Activated T-helper 2 cell treated with anti-CD3 and anti-CD28 coated beads, Interferon-gamma antibody, Interleukin-2, Interleukin-4, amounts not matched to agents 10 μg/mL and 5 μg/mL and 100 μg/mL, durations not matched to agents 14 hours and 24 hours and 36 hours (primary cell): ENCODE data around the gene EFR3B. TPM values are rescaled to one million over a fixed set of nuclear protein-coding genes. Genes with fewer than 3 reads are reported as not detected.
"Not testable (repeated sequence)": the region's sequence is repeated elsewhere in the genome, so short reads cannot be mapped to it uniquely, and the experiment has no call there.

ENCODE experiments used
- DNase-seq: peaks from one replicate; pipeline ENCODE4 v3.0.0; 2021; ENCODE audit warnings: low spot score
- H3K27ac Mint-ChIP-seq: one replicate; pipeline ENCODE4 v1.8.0; 2021; ENCODE audit warnings: mixed read lengths
- H3K27me3 Mint-ChIP-seq: one replicate; pipeline ENCODE4 v1.8.0; 2021; ENCODE audit warnings: low read depth, mixed read lengths
- H3K36me3 Mint-ChIP-seq: one replicate; pipeline ENCODE4 v1.8.0; 2021; ENCODE audit warnings: low read depth, mixed read lengths
- H3K4me1 Mint-ChIP-seq: one replicate; pipeline ENCODE4 v1.8.0; 2021; ENCODE audit warnings: low read depth, mixed read lengths
- H3K4me3 Mint-ChIP-seq: one replicate; pipeline ENCODE4 v1.8.0; 2021; ENCODE audit warnings: low read depth, mild to moderate bottlenecking, moderate library complexity, mixed read lengths
- H3K9me3 Mint-ChIP-seq: one replicate; pipeline ENCODE4 v1.8.0; 2021; ENCODE audit warnings: mixed read lengths
- intact Hi-C: fragments of 100-400 bp; cut with micrococcal nuclease; formaldehyde crosslinking; loops from one replicate; pipeline ENCODE4 v1.15.1; 2023
- total RNA-seq: library from RNA; stranded (reverse); gene quantifications from 2 replicates; pipeline ENCODE4 v1.2.3, GENCODE V29; 2022

Gene EFR3B
- total RNA-seq, 1 donor from 2014 or later: 0.46 TPM

DNA sequence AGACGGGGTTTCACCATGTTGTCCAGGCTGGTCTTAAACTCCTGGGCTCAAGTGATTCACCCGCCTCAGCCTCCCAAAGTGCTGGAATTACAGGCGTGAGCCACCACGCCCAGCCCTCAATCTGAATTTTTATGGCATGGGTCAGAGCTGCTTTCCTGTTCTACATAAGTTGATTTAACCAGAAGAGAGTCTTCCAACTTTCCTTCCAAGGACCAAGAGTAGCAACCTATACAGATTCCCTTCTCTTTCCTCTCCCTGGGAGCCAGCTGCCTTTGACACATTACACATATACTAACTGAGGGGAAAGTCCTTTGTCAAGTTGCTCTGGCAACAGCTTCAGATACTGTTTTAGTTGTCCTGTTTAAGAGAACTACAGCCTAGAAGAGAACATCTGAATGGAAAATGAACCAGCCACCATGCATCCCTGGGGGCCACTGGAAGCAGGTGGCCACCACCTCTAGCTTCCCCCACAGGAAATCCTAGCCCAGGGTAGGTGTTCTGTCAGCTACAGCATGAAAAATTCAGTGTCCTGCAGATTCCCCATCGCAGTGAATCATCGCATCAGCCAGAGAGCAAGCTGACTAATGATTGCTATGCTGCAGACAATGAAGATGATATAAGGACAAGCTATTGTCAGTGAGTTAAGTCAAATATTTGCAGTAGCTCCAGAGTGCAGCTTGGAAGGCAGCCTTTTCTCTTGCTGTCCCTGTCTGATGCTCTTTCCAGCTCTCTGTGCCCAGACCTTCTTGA, 63.6 kb downstream of the EFR3B start:
- H3K4me1 Mint-ChIP-seq: no peaks in the 10 kb centered on the region
- peaks cover 2% of the 10 kb centered on the region for H3K27me3 Mint-ChIP-seq
- H3K4me3 Mint-ChIP-seq: no peak overlapping the region
- intact Hi-C loops: no loop called here
- no peak for DNase-seq
- H3K9me3 Mint-ChIP-seq: peaks cover 8% of the 10 kb centered on the region
- H3K36me3 Mint-ChIP-seq: no peaks in the 10 kb centered on the region
- no peak overlapping the region for H3K27ac Mint-ChIP-seq

DNA sequence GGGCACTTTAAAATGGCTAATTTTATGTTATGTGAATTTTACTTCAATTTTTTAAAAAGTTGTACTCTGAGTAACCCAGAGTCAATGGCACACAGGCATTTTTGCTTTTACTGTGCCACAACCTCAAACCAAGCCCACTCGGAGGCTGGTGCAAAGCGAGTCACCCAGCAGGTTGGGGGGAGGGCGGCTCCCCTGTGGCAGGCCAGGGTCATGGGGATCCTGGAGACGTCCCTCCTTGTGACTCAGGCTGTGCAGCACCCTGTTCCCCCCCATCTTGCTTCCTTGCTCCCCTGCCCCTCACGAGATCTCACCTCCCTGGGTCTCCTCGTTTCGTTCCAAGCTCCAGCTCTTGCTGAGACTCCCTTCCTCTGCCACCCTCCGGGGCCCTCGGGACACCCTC, 67.9 kb downstream of the EFR3B start:
- peaks cover 2% of the 10 kb centered on the region for H3K27me3 Mint-ChIP-seq

DNA sequence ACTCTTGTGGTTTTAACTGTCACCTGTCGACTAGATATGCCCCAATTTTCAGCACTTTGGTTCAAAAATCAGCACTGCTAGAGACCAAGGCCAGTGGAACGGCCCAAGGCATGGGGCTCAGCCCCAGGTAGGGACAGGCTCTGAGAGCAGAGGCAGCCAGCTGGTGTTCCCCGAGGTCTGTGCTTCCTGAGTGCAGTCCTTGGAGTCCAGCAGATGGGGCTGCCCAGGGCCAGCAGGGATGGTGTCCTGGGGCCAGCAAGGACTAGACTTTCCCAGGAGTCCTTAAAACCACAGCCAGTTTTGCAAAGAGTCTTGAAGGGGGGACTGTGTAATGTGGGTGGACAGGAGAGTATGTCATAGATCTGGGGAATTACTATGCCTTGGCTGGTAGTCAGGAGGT, 70.2 kb downstream of the EFR3B start:
- no peaks in the 10 kb centered on the region for H3K36me3 Mint-ChIP-seq
- H3K9me3 Mint-ChIP-seq: no peaks in the 10 kb centered on the region
- H3K27ac Mint-ChIP-seq: no peak overlapping the region
- intact Hi-C loops: no loop called here
- H3K4me3 Mint-ChIP-seq: no peak overlapping the region
- peaks cover 2% of the 10 kb centered on the region for H3K27me3 Mint-ChIP-seq
- no peak for DNase-seq
- H3K4me1 Mint-ChIP-seq: no peaks in the 10 kb centered on the region

More for the DNA sequence above, 67.9 kb downstream of the EFR3B start:
- intact Hi-C loops: no loop called here
- H3K36me3 Mint-ChIP-seq: no peaks in the 10 kb centered on the region
- no peaks in the 10 kb centered on the region for H3K9me3 Mint-ChIP-seq
- no peaks in the 10 kb centered on the region for H3K4me1 Mint-ChIP-seq
- H3K4me3 Mint-ChIP-seq: no peak overlapping the region
- no peak for DNase-seq
- H3K27ac Mint-ChIP-seq: no peak overlapping the region

DNA sequence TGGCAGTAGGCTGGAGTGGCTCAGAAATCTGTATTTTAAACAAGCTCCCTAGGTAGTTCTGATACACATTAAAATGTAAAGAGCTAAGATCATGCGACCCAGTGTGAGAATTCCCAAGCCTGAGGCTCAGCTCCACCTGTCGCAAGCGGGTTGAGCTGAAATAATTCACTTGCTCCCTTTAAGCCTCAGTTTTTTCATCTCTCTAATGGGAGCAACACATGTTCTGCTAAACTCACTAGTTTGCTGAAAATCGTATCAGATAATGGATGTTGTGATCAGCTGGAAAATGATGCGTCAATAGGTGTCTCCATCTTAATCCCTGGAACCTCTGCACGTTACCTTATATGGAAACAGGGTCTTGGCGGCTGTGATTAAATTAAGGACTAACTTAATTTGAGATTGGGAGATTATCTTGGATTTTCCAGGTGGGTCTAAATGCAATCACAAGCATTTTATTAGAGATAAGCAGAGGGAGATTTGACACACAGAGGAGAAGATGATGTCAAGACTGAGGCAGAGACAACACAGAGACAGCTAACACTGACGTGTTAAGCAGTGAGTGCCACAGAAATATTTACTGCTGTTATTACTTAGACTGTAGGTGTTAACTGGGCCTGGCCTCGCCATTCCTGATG, 73.5 kb downstream of the EFR3B start:
- intact Hi-C loops: no loop called here
- no peaks in the 10 kb centered on the region for H3K4me1 Mint-ChIP-seq
- no peak overlapping the region for H3K27ac Mint-ChIP-seq
- H3K36me3 Mint-ChIP-seq: no peaks in the 10 kb centered on the region
- peaks cover 2% of the 10 kb centered on the region for H3K27me3 Mint-ChIP-seq
- no peak overlapping the region for H3K4me3 Mint-ChIP-seq
- no peaks in the 10 kb centered on the region for H3K9me3 Mint-ChIP-seq
- no peak for DNase-seq

DNA sequence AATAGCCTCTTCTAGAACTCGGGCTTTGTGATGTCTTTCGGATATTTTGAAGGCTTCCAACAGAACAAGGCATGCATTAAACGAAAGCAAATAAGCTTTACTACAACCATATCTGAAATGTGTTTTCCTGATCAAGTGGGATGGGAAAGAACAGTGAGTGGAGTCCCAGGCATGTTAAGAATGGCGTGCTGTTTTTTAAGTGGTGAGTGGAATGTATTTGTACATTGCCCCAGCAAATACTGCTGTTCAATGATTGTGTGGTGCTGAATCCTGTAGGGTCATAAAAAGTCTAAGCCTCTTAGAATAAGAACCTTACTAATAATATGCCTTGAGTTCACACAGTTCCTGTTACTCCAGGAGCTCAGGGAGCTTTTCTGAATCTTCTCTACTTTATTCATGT, 74.0 kb downstream of the EFR3B start:
- intact Hi-C loops: no loop called here
- Mint-ChIP-seq H3K27me3 (peaks cover 2% of the 10 kb centered on the region), H3K27ac (no peak overlapping the region), H3K4me3 (no peak overlapping the region), H3K9me3 (no peaks in the 10 kb centered on the region), H3K4me1 (no peaks in the 10 kb centered on the region), H3K36me3 (no peaks in the 10 kb centered on the region)
- no peak for DNase-seq

DNA sequence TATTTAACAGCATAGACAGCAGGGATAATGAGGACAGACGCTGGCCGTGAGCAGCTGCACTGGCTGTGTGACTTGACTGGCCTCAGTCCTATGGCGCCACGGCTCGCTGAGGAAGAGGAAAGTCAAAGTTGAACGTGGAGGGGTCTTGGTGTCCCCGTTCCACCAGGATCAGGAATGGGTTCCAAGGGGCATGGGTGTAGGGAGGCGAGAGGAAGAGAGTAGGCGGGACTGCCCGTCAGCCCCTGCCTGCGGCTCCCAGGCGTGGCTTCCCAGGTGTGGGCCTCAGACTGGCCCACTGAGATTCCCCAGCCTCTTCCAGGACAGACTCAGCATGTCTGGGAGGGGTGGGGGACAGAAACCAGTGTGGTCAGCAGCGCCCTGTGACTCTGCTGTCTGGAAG, 75.1 kb downstream of the EFR3B start:
- Mint-ChIP-seq H3K27me3 (peaks cover 2% of the 10 kb centered on the region), H3K4me3 (no peak overlapping the region), H3K36me3 (no peaks in the 10 kb centered on the region), H3K4me1 (no peaks in the 10 kb centered on the region), H3K9me3 (no peaks in the 10 kb centered on the region), H3K27ac (no peak overlapping the region)
- intact Hi-C loops: no loop called here
- DNase-seq: no peak

DNA sequence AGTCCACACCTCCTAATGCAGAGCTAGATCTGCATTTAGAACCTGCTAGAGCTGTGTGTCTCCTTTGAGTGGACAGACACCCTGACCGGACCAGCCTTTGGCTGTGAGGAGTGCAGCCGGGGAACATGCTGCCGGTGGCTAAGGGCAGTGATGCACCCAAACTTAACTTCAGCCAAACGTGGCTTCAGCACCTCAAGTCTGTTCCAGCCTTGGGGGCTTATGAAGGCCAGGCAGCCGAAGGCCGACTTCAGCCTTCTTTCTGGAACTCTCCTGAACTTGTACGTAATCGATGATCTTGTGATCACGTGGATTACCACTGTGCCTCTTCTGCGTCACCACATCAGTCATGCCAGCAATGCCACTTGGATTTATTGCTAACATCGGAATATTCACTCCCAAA, 77.4 kb downstream of the EFR3B start:
- H3K36me3 Mint-ChIP-seq: no peaks in the 10 kb centered on the region
- no peak overlapping the region for H3K27ac Mint-ChIP-seq
- peaks cover 2% of the 10 kb centered on the region for H3K27me3 Mint-ChIP-seq
- DNase-seq: no peak
- H3K4me1 Mint-ChIP-seq: no peaks in the 10 kb centered on the region
- no peaks in the 10 kb centered on the region for H3K9me3 Mint-ChIP-seq
- no peak overlapping the region for H3K4me3 Mint-ChIP-seq
- intact Hi-C loops: no loop called here

DNA sequence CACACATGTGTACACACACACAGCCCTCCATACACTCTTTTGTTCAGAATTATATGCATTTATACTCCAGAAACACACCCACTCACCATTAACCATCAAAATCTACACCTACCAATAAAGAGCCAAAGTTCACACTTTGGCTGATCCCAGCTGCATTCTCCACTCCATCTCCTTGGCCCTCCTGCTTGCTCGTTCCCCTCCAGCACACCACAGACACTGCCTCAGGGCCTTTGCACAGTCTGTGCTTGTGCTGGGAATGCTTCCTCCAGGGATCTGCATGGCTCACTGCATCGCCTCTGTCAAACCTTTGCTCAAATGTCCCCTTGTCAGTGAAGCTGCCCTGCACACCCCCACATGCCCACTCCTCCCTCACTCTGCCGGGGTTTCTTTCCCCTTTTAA, 80.5 kb downstream of the EFR3B start:
- Mint-ChIP-seq H3K36me3 (no peaks in the 10 kb centered on the region), H3K9me3 (no peaks in the 10 kb centered on the region), H3K4me1 (no peaks in the 10 kb centered on the region), H3K4me3 (no peak overlapping the region), H3K27ac (no peak overlapping the region), H3K27me3 (peaks cover 2% of the 10 kb centered on the region)
- intact Hi-C loops: no loop called here
- no peak for DNase-seq

DNA sequence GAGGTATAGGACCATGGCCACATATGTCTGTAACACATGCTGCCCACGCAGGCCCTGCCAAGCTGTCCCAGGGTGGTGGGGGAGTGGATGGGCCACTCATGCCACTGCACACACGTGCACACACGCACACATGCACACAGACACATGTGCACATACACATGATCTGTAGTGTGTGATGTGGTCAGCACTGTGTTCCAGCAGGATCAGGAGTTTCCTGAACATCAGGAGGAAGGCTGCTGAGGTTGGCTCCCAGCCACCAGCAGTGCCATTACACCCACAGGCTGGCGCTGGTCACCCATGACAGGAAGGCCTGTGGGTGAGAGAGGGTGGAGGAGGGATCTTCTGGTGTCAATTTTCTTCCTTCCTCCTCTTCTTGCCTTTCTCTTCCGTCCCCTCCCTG, 81.8 kb downstream of the EFR3B start:
- Mint-ChIP-seq H3K27ac (no peak overlapping the region), H3K4me1 (no peaks in the 10 kb centered on the region), H3K27me3 (peaks cover 2% of the 10 kb centered on the region), H3K9me3 (no peaks in the 10 kb centered on the region), H3K4me3 (no peak overlapping the region), H3K36me3 (no peaks in the 10 kb centered on the region)
- DNase-seq: no peak
- intact Hi-C loops: no loop called here

DNA sequence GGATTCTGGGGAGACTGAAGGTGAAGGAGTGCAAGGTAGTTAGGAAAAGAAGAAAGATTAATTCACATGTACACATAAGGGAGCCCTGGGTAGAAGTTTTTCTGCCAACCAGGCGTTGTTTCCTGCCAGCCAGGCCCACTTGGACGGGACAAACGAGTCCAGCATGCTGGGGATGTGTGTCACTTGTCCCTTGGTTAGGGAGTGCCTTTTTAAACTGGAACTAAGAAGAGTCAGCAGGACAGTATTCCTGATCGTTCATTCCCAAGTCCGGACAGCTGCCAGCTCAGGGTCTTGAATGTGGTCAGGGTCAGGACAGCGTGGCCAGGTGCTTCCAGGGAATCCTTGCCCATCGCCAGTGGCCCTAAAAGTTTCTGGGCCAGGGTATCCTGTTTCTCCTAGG, 83.3 kb downstream of the EFR3B start:
- intact Hi-C loops: no loop called here
- Mint-ChIP-seq H3K36me3 (no peaks in the 10 kb centered on the region), H3K27me3 (peaks cover 5% of the 10 kb centered on the region), H3K27ac (no peak overlapping the region), H3K4me3 (no peak overlapping the region), H3K4me1 (peaks cover 2% of the 10 kb centered on the region), H3K9me3 (no peaks in the 10 kb centered on the region)
- DNase-seq: no peak

DNA sequence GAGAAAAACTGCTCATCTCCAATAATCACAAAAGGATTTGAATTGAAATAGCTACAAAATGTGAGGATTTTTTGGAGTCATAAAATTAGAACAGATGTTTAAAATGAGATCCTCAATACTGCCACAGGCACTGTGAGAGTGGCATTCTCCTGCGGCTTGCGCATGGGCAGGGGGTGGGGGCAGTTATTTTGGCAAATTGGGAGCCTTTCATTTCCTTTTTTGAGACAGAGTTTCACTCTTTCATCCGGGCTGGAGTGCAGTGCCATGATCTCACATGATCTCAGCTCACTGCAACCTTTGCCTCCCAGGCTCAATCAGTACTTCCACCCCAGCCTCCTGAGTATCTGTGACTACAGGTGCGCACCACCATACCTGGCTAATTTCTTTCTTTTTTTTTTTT, 84.1 kb downstream of the EFR3B start:
- intact Hi-C loops: no loop called here
- no peak for DNase-seq
- Mint-ChIP-seq H3K27ac (no peak overlapping the region), H3K36me3 (no peaks in the 10 kb centered on the region), H3K4me1 (peaks cover 2% of the 10 kb centered on the region), H3K27me3 (peaks cover 13% of the 10 kb centered on the region), H3K4me3 (no peak overlapping the region), H3K9me3 (no peaks in the 10 kb centered on the region)

DNA sequence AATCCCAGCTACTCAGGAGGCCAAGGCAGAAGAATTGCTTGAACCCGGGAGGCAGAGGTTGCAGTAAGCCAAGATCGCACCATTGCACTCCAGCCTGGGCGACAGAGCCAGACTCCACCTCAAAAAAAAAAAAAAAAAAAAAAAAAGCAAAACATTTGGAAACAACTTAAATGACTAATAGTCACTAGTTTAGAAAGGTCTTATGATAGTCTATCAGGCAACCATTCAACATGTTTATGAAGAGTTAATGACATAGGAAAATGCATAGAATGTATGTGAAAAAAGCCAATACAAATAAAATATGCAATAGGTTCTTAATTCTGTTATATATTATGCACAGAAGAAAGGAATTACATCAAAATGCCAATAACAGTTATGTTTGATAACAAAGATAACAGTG, 85.2 kb downstream of the EFR3B start:
- H3K27me3 Mint-ChIP-seq: peaks cover 20% of the 10 kb centered on the region
- H3K4me3 Mint-ChIP-seq, H3K9me3 Mint-ChIP-seq, H3K36me3 Mint-ChIP-seq, DNase-seq, H3K4me1 Mint-ChIP-seq, intact Hi-C loops, H3K27ac Mint-ChIP-seq: not testable (repeated sequence)

DNA sequence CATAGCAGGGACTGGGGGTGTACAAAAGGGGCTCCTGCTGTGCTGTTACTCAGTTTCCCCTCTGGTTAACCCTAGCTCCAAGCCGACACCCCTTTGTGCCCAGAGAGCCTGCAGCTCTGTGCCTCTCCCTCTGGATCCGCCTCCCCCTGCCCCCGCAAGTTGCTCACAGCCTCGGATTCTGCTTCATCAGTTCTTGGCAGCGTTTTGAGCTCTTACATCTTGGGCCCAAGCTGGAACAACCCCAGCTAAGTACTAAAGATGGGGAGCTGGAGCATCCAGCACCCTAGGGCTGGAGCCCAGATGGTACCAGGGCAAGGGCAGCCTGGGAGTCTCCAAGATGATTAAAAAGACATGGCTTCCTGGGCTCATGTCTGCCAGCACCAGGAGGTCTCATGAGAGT, 85.8 kb downstream of the EFR3B start:
- intact Hi-C loops: loop anchor here (2.0 kb wide), 1 partner anchor 717 kb away; no protein-coding TSS in a partner anchor
- H3K27me3 Mint-ChIP-seq: peaks cover 25% of the 10 kb centered on the region
- no peak overlapping the region for H3K4me3 Mint-ChIP-seq

More for the DNA sequence above, 85.8 kb downstream of the EFR3B start:
- no peak for DNase-seq
- H3K4me1 Mint-ChIP-seq: peaks cover 2% of the 10 kb centered on the region
- H3K27ac Mint-ChIP-seq: no peak overlapping the region
- no peaks in the 10 kb centered on the region for H3K9me3 Mint-ChIP-seq
- H3K36me3 Mint-ChIP-seq: no peaks in the 10 kb centered on the region
